Measurements from ENCODE around the gene SELENON.

SELENON gene

DNA sequence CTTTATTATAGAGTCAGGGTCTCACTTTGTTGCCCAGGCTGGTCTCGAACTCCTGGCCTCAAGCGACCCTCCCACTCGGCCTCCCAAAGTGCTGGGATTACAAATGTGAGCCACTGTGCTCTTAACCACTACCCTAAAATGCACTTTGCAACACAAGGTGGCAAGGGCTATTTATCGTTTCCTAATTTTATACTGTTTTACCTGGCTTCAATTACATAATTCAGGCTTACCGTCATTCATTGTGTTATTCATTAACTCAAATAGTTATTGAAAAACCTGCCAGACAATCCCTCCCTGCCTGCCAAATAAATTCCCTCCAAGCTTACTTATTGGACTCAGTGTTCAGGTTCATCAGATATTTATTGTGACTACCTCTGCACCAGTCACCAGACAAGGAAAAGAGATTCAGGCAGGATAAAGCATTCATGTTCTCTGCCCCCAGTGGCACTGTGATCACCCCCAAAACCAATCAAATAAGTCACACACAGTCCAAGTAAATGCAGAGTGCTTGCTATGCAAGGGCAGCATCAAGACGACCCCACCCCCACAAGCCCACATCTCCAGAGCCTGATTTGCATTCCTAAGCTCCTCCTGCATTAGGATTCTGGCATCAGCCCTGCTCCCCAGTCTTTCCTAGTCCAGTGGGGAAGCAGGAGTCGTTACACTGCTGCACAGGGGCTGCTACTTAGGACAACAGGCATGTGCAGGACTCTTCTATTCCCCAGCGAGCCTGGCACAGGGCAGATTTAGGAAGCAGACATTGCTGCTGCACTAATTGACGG is 67.4 kb downstream of the SELENON start:
- no peak for DNase-seq

All from GOT3 (cell line).